Testis (tissue), 3 donors: ENCODE data around the gene TRPM3. TPM values are rescaled to one million over a fixed set of nuclear protein-coding genes. Genes with fewer than 3 reads are reported as not detected.

Experiments
- DNase-seq: peaks from one replicate; pipeline ENCODE4 v3.0.0-alpha.2; 2019
- H3K27ac ChIP-seq, 2 donors: fragments of 200-600 bp; sonication (generic); one replicate each; pipeline ENCODE4 v1.5.1; 2019
- H3K27me3 ChIP-seq: fragments of 200-600 bp; sonication (generic); one replicate; pipeline ENCODE4 v1.5.1; 2019
- H3K36me3 ChIP-seq: fragments of 200-600 bp; sonication (generic); one replicate; pipeline ENCODE4 v1.5.1; 2017; ENCODE audit warnings: low read depth; ENCODE audit errors: missing control alignments
- H3K4me1 ChIP-seq: fragments of 200-600 bp; sonication (generic); one replicate; pipeline ENCODE4 v1.5.1; 2019
- H3K4me3 ChIP-seq, 2 donors: fragments of 200-600 bp; sonication (generic); one replicate each; pipeline ENCODE4 v1.5.1; 2017 to 2019
- H3K9me3 ChIP-seq: fragments of 200-600 bp; sonication (generic); one replicate; pipeline ENCODE4 v1.5.1; 2017
- CTCF ChIP-seq, 3 experiments: fragments of 450-650 bp in 2 of 3; fragments of 200-600 bp in 1 of 3; sonication (generic) in 1 of 3; IDR thresholded peaks; one replicate each; pipeline ENCODE4 v1.5.1; 2016 to 2019; ENCODE audit warnings: antibody characterized with exemption in 3 of 3, mild to moderate bottlenecking in 2 of 3, moderate library complexity in 1 of 3
- POLR2A ChIP-seq: fragments of 450-650 bp; IDR thresholded peaks from one replicate; pipeline ENCODE4 v1.6.1; 2017; ENCODE audit warnings: antibody characterized with exemption, mild to moderate bottlenecking, moderate library complexity
- WGBS, 2 donors: methylation state at CpG; one replicate each; pipeline ENCODE4 v1.1.5; 2018; 5-methylcytosine and 5-hydroxymethylcytosine counted together
- intact Hi-C: fragments of 100-400 bp; cut with DNase I; formaldehyde crosslinking; loops from one replicate; pipeline ENCODE4 v1.15.1; 2023; ENCODE audit warnings: low total_unique reads
- polyA plus RNA-seq: library from polyadenylated mRNA; stranded (reverse); fragments of 350-450 nt; fragmentation: Illumina TruSeq; extraction: RNeasy Lipid Tissue Mini Kit (QIAGEN cat#74804); gene quantifications from one replicate; pipeline ENCODE4 v1.2.3, GENCODE V29; 2014; ENCODE audit warnings: low read depth, low replicate concordance; ENCODE audit not compliant: insufficient read depth
- total RNA-seq, 2 donors: library from RNA; depleted of rRNA; stranded (reverse); fragments of >200 nt; gene quantifications; one replicate each; pipeline ENCODE4 v1.2.3, GENCODE V29; 2016

Gene TRPM3
- total and polyA plus RNA-seq, 3 donors from 2014 or later: 4.1 to 54.3 (median 43.9) TPM

- TF ChIP-seq POLR2A (no peak), CTCF (IDR thresholded peaks at IDR 0.05) (no peak)
- no peak overlapping the region for H3K27ac ChIP-seq
- DNase-seq: no peak
- H3K4me3 ChIP-seq: no peak overlapping the region
- H3K4me1 ChIP-seq: no peaks in the 10 kb centered on the region
- H3K36me3 ChIP-seq: no peaks in the 10 kb centered on the region
- intact Hi-C loops: no loop called here
- no peaks in the 10 kb centered on the region for H3K27me3 ChIP-seq
- 81 to 86% methylated on average over 3 of the region's 3 CpGs for WGBS, 2 donors
- H3K9me3 ChIP-seq: no peaks in the 10 kb centered on the region
Measured at GRCh38 chr9:70542311-70542931, 579.0 kb downstream of the TRPM3 start.

- H3K4me1 ChIP-seq: no peaks in the 10 kb centered on the region
- WGBS, 2 donors: 93 to 96% methylated on average over 5 of the region's 5 CpGs
- no peak for DNase-seq
- H3K27me3 ChIP-seq: no peaks in the 10 kb centered on the region
- intact Hi-C loops: no loop called here
- H3K36me3 ChIP-seq: no peaks in the 10 kb centered on the region
- TF ChIP-seq POLR2A: no peak
- no peak for TF ChIP-seq CTCF (IDR thresholded peaks at IDR 0.05)
- no peak overlapping the region for H3K4me3 ChIP-seq
- no peaks in the 10 kb centered on the region for H3K9me3 ChIP-seq
- H3K27ac ChIP-seq: no peak overlapping the region
Measured at GRCh38 chr9:70540016-70540415, 581.4 kb downstream of the TRPM3 start.

- intact Hi-C loops: no loop called here
- DNase-seq: no peak
- Histone ChIP-seq H3K27me3 (no peaks in the 10 kb centered on the region), H3K4me3 (no peak overlapping the region), H3K27ac (no peak overlapping the region), H3K36me3 (no peaks in the 10 kb centered on the region), H3K4me1 (no peaks in the 10 kb centered on the region), H3K9me3 (no peaks in the 10 kb centered on the region)
- 81 to 95% methylated on average over 1 of the region's 1 CpG for WGBS, 2 donors
- TF ChIP-seq POLR2A (no peak), CTCF (IDR thresholded peaks at IDR 0.05) (no peak)
Measured at GRCh38 chr9:70539526-70539925, 581.9 kb downstream of the TRPM3 start.

- DNase-seq: no peak
- 75 to 84% methylated on average over 1 of the region's 1 CpG for WGBS, 2 donors
- H3K9me3 ChIP-seq: no peaks in the 10 kb centered on the region
- H3K27ac ChIP-seq: no peak overlapping the region
- H3K4me1 ChIP-seq: no peaks in the 10 kb centered on the region
- intact Hi-C loops: no loop called here
- H3K4me3 ChIP-seq: no peak overlapping the region
- no peaks in the 10 kb centered on the region for H3K36me3 ChIP-seq
- no peaks in the 10 kb centered on the region for H3K27me3 ChIP-seq
- no peak for TF ChIP-seq POLR2A
- TF ChIP-seq CTCF (IDR thresholded peaks at IDR 0.05): no peak
Measured at GRCh38 chr9:70539001-70539400, 582.4 kb downstream of the TRPM3 start.

GRCh38 chr9:70537084-70537483 lies 584.3 kb downstream of the TRPM3 start:
- Histone ChIP-seq H3K4me1 (no peaks in the 10 kb centered on the region), H3K27me3 (no peaks in the 10 kb centered on the region), H3K4me3 (no peak overlapping the region), H3K9me3 (no peaks in the 10 kb centered on the region), H3K27ac (no peak overlapping the region), H3K36me3 (no peaks in the 10 kb centered on the region)
- DNase-seq: no peak
- intact Hi-C loops: no loop called here
- no peak for TF ChIP-seq POLR2A
- TF ChIP-seq CTCF (IDR thresholded peaks at IDR 0.05): no peak
- 87 to 90% methylated on average over 21 of the region's 21 CpGs for WGBS, 2 donors
